HCT116 (cell line): ENCODE data around the gene CREBRF. TPM values are rescaled to one million over a fixed set of nuclear protein-coding genes. Genes with fewer than 3 reads are reported as not detected.

Source experiments
- ATAC-seq: fragments of 200-7000 bp; cut with Tn5 transposase; 2 replicates; pipeline ENCODE4 v1.9.1; 2020; ENCODE audit warnings: mild to moderate bottlenecking, moderate library complexity
- BruUV-seq: library from RNA; stranded (reverse); fragments of 400-500 nt; replicated peaks from 2 replicates; lab custom pipeline; 2021; lab: Mats Ljungman, UMichigan
- CTCF ChIA-PET: fragments of 300-600 bp; sonication (Branson Sonifier 250); formaldehyde crosslinking; loops from one replicate; lab custom pipeline; 2021; ENCODE audit warnings: antibody characterized with exemption; lab: Charles Lee
- POLR2A ChIA-PET: fragments of 300-600, 350-600 bp; sonication (Branson Sonifier 250); formaldehyde crosslinking; loops from one replicate; lab custom pipeline; 2021; ENCODE audit warnings: antibody characterized with exemption; lab: Charles Lee
- RAD21 ChIA-PET, 2 experiments: fragments of 300-600 bp; sonication (Branson Sonifier 250); formaldehyde crosslinking; loops; one replicate each; lab custom pipeline; 2023; ENCODE audit warnings: low total read pairs in 2 of 2; ENCODE audit not compliant: uncharacterized antibody in 2 of 2, unreplicated experiment in 2 of 2, low non-redundant PET in 1 of 2; lab: Charles Lee
- DNase-seq: peaks from one replicate; pipeline ENCODE4 v3.0.0-alpha.2; 2010; ENCODE audit warnings: low read depth, low spot score
- H2AFZ ChIP-seq: fragments of 200-600 bp; shearing (Covaris generic), sonication (generic); 2 replicates; pipeline ENCODE4 v1.6.1; 2017; ENCODE audit warnings: low read depth, mixed run types, mixed read lengths, antibody characterized with exemption, low read length; ENCODE audit not compliant: poor library complexity, severe bottlenecking
- H3K27ac ChIP-seq: 2 replicates; pipeline ENCODE4 v1.5.1; 2012; ENCODE audit warnings: low read depth, low read length
- H3K27me3 ChIP-seq: fragments of 200-600 bp; sonication (generic); 2 replicates; pipeline ENCODE4 v1.6.1; 2016; ENCODE audit warnings: mixed run types, low read length, mixed read lengths; ENCODE audit not compliant: insufficient read depth
- H3K36me3 ChIP-seq, 2 experiments: fragments of 200-500 bp in 1 of 2; fragments of 200-600 bp in 1 of 2; sonication (Bioruptor generic) in 1 of 2; sonication (generic) in 1 of 2; 2 replicates each; pipeline versions ENCODE4 v1.5.1 to v1.6.1; 2014 to 2016; ENCODE audit warnings: low read length in 2 of 2, inconsistent platforms in 1 of 2, mixed read lengths in 1 of 2, mixed run types in 1 of 2; ENCODE audit not compliant: insufficient read depth in 2 of 2, control insufficient read depth in 1 of 2
- H3K4me1 ChIP-seq, 2 experiments: fragments of 200-600 bp in 1 of 2; sonication (generic) in 1 of 2; 2 replicates each; pipeline versions ENCODE4 v1.5.1 to v1.6.1; 2012 to 2017; ENCODE audit warnings: low read length in 2 of 2, inconsistent platforms in 1 of 2, mild to moderate bottlenecking in 1 of 2, mixed read lengths in 1 of 2, mixed run types in 1 of 2, moderate library complexity in 1 of 2; ENCODE audit not compliant: insufficient read depth in 2 of 2, control insufficient read depth in 1 of 2
- H3K4me2 ChIP-seq: fragments of 200-600 bp; sonication (generic); 2 replicates; pipeline ENCODE4 v1.6.1; 2017; ENCODE audit warnings: mixed run types, low read length, mixed read lengths
- H3K4me3 ChIP-seq, 2 experiments: fragments of 200-600 bp in 1 of 2; sonication (generic) in 1 of 2; replicated peaks in 1 of 2; 2 replicates each; pipeline ENCODE4 v1.5.1; 2011 to 2016; ENCODE audit warnings: low read length in 2 of 2, control low read depth in 1 of 2, low read depth in 1 of 2, mild to moderate bottlenecking in 1 of 2, mixed read lengths in 1 of 2, mixed run types in 1 of 2
- H3K79me2 ChIP-seq: fragments of 200-600 bp; sonication (generic); 2 replicates; pipeline ENCODE4 v1.6.1; 2017; ENCODE audit warnings: mild to moderate bottlenecking, mixed run types, low read length, moderate library complexity, mixed read lengths; ENCODE audit not compliant: insufficient read depth
- H3K9ac ChIP-seq: fragments of 200-600 bp; sonication (generic); 2 replicates; pipeline ENCODE4 v1.6.1; 2016; ENCODE audit warnings: low read length, mixed read lengths
- H3K9me2 ChIP-seq: fragments of 200-600 bp; sonication (generic), shearing (Covaris generic); 2 replicates; pipeline ENCODE4 v1.6.1; 2017; ENCODE audit warnings: mixed run types, mild to moderate bottlenecking, moderate library complexity; ENCODE audit not compliant: insufficient read depth
- H3K9me3 ChIP-seq, 2 experiments: fragments of 200-500 bp in 1 of 2; fragments of 200-600 bp in 1 of 2; sonication (Bioruptor generic) in 1 of 2; sonication (generic) in 1 of 2; 2 replicates each; pipeline ENCODE4 v1.6.1; 2014 to 2017; ENCODE audit warnings: low read length in 2 of 2, mixed read lengths in 2 of 2, inconsistent platforms in 1 of 2, low read depth in 1 of 2, mild to moderate bottlenecking in 1 of 2, mixed run types in 1 of 2, moderate library complexity in 1 of 2; ENCODE audit not compliant: control insufficient read depth in 1 of 2, insufficient read depth in 1 of 2
- H4K20me1 ChIP-seq: fragments of 200-600 bp; sonication (generic), shearing (Covaris generic); 2 replicates; pipeline ENCODE4 v1.6.1; 2017; ENCODE audit warnings: mixed run types, mild to moderate bottlenecking, moderate library complexity; ENCODE audit not compliant: insufficient read depth
- CTCF ChIP-seq, 3 experiments: fragments of 200-600 bp in 1 of 3; sonication (generic) in 1 of 3; IDR thresholded peaks in 2 of 3; conservative IDR thresholded peaks in 1 of 3; 2 replicates each; pipeline ENCODE4 v1.5.1; 2012 to 2017; ENCODE audit warnings: low read depth in 2 of 3, low read length in 2 of 3, antibody characterized with exemption in 1 of 3, borderline replicate concordance in 1 of 3, control low read depth in 1 of 3, mild to moderate bottlenecking in 1 of 3, mixed read lengths in 1 of 3, mixed run types in 1 of 3, moderate library complexity in 1 of 3; ENCODE audit not compliant: insufficient read depth in 1 of 3
- FOSL1 ChIP-seq: IDR thresholded peaks from 2 replicates; pipeline ENCODE4 v1.6.1; 2012; ENCODE audit warnings: low read depth
- JUND ChIP-seq: IDR thresholded peaks from 2 replicates; pipeline ENCODE4 v1.6.1; 2012
- MAX ChIP-seq: IDR thresholded peaks from 2 replicates; pipeline ENCODE4 v1.6.1; 2012
- POLR2A ChIP-seq: IDR thresholded peaks from 2 replicates; pipeline ENCODE4 v1.7.0; 2011; ENCODE audit warnings: borderline replicate concordance; ENCODE audit not compliant: insufficient read depth, insufficient read length; ENCODE audit errors: extremely low read depth
- SIN3A ChIP-seq: IDR thresholded peaks from 2 replicates; pipeline ENCODE4 v1.6.1; 2012; ENCODE audit warnings: low read depth
- intact Hi-C: fragments of 100-400 bp; cut with micrococcal nuclease; formaldehyde crosslinking; loops from 2 replicates; pipeline ENCODE4 v1.10.0; 2022
- total RNA-seq: library from RNA; stranded (reverse); gene quantifications from one replicate; pipeline ENCODE4 v1.2.1, GENCODE V29; 2021; ENCODE audit not compliant: unreplicated experiment

The CREBRF gene
- total RNA-seq, 1 experiment from 2014 or later, result 7.7 TPM

DNA sequence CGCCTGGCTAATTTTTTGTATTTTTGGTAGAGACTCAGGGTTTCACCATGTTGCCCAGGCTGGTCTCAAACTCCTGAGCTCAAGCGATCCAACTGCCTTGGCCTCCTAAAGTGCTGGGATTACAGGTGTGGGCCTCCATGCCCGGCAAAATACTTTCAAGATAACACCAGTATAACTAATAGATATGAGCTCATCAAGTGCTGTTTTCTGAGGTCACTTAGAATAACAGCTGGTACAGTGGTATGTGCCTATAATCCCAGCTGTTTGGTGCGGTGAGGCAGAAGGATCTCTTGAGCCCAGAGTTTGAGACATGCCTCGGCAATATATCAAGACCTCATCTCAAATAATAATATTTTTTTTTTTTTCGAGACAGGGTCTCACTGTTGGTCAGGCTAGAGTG, 30.5 kb upstream of the CREBRF start:
- TF ChIP-seq SIN3A (no peak), FOSL1 (no peak), JUND (no peak), CTCF (IDR thresholded peaks at IDR 0.05 in 2 of 3, conservative IDR thresholded peaks at IDR 0.05 in 1 of 3; ENCODE audit: borderline replicate concordance in 1 of 3, insufficient read depth in 1 of 3, low read depth in 2 of 3, low read length in 2 of 3) (no peak), POLR2A (no peak), MAX (no peak)
- Histone ChIP-seq H3K27me3 (no peaks in the 10 kb centered on the region), H3K4me3 (no peak overlapping the region), H3K36me3 (no peaks in the 10 kb centered on the region), H3K9ac (no peak overlapping the region), H3K9me3 (no peaks in the 10 kb centered on the region), H4K20me1 (no peaks in the 10 kb centered on the region), H3K27ac (no peak overlapping the region), H3K9me2 (no peaks in the 10 kb centered on the region), H3K79me2 (peaks cover 50% of the 10 kb centered on the region), H3K4me2 (no peak overlapping the region), H2AFZ (no peak overlapping the region), H3K4me1 (no peaks in the 10 kb centered on the region)
- POLR2A ChIA-PET, result no interaction called here
- CTCF ChIA-PET, result no interaction called here
- RAD21 ChIA-PET, result no interaction called here
- BruUV-seq, result no TSS peak
- no peak for DNase-seq
- intact Hi-C loops, result no loop called here
- no peak for ATAC-seq

DNA sequence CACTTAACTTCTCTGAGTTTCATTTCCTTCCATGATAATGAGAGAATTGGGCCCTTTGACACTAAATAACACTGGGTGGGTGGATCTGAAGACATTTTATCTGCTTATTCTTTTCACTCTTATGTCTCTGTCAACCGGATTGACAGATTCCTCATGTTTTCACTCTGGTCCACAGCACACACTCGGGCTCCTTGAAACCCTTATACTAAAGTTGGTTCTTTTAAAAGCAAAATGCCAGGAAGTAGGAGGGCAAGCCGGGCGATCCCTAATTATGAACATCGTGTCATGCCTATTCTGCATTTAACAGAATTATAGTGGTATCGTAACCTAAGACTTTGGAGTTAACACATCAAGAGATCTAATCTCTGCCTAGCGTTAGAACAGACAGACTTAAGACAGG, 28.2 kb upstream of the CREBRF start:
- no peak for TF ChIP-seq MAX
- TF ChIP-seq CTCF (IDR thresholded peaks at IDR 0.05 in 2 of 3, conservative IDR thresholded peaks at IDR 0.05 in 1 of 3; ENCODE audit: borderline replicate concordance in 1 of 3, insufficient read depth in 1 of 3, low read depth in 2 of 3, low read length in 2 of 3), result no peak
- Histone ChIP-seq H3K9ac (no peak overlapping the region), H3K4me2 (no peak overlapping the region), H3K9me3 (no peaks in the 10 kb centered on the region), H3K27ac (no peak overlapping the region), H3K4me1 (no peaks in the 10 kb centered on the region), H2AFZ (no peak overlapping the region), H3K79me2 (peaks cover 58% of the 10 kb centered on the region), H4K20me1 (no peaks in the 10 kb centered on the region), H3K4me3 (no peak overlapping the region), H3K9me2 (no peaks in the 10 kb centered on the region), H3K36me3 (no peaks in the 10 kb centered on the region), H3K27me3 (no peaks in the 10 kb centered on the region)
- ATAC-seq, result no peak
- BruUV-seq, result no TSS peak
- ChIA-PET CTCF (no interaction called here), POLR2A (no interaction called here), RAD21 (no interaction called here)
- intact Hi-C loops, result no loop called here
- DNase-seq, result no peak
